ENCODE results near the gene FAM114A2.

GRCh38 chr5:154078272-154078671 is 39.6 kb upstream of the FAM114A2 start:
- TF ChIP-seq, protein P1, sequence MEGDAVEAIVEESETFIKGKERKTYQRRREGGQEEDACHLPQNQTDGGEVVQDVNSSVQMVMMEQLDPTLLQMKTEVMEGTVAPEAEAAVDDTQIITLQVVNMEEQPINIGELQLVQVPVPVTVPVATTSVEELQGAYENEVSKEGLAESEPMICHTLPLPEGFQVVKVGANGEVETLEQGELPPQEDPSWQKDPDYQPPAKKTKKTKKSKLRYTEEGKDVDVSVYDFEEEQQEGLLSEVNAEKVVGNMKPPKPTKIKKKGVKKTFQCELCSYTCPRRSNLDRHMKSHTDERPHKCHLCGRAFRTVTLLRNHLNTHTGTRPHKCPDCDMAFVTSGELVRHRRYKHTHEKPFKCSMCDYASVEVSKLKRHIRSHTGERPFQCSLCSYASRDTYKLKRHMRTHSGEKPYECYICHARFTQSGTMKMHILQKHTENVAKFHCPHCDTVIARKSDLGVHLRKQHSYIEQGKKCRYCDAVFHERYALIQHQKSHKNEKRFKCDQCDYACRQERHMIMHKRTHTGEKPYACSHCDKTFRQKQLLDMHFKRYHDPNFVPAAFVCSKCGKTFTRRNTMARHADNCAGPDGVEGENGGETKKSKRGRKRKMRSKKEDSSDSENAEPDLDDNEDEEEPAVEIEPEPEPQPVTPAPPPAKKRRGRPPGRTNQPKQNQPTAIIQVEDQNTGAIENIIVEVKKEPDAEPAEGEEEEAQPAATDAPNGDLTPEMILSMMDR (IDR thresholded peaks at IDR 0.05; ENCODE audit: insufficient read depth, low read depth, low read length) = no peak
- TF ChIP-seq EZH2 (IDR thresholded peaks at IDR 0.05; ENCODE audit: insufficient read depth, low read length) = no peak
